GM19468 (cell line): ENCODE data around the gene PRR12.

Experiments used
- ATAC-seq: cut with Tn5 transposase; IDR thresholded peaks from one replicate; pipeline ENCODE4 v1.9.1; 2021; ENCODE audit warnings: mild to moderate bottlenecking, moderate library complexity, moderate number of reproducible peaks; ENCODE audit not compliant: unreplicated experiment; ENCODE audit errors: extremely low read depth

Gene PRR12

GRCh38 chr19:49559928-49560327 lies 31.1 kb upstream of the PRR12 start:
- no peak for ATAC-seq

GRCh38 chr19:49560358-49560900 lies 30.6 kb upstream of the PRR12 start:
- no peak for ATAC-seq

GRCh38 chr19:49564616-49565045 lies 26.4 kb upstream of the PRR12 start:
- no peak for ATAC-seq

- ATAC-seq: no peak
Measured at GRCh38 chr19:49565261-49565660, 25.7 kb upstream of the PRR12 start.

GRCh38 chr19:49566302-49566701 lies 24.7 kb upstream of the PRR12 start:
- no peak for ATAC-seq

GRCh38 chr19:49567861-49568441 lies 23.0 kb upstream of the PRR12 start:
- no peak for ATAC-seq

GRCh38 chr19:49570138-49570856 lies 20.7 kb upstream of the PRR12 start:
- ATAC-seq: no peak

- ATAC-seq: no peak
Measured at GRCh38 chr19:49570997-49571676, 19.8 kb upstream of the PRR12 start.

GRCh38 chr19:49573009-49573408 lies 18.0 kb upstream of the PRR12 start:
- no peak for ATAC-seq

- ATAC-seq: no peak
Measured at GRCh38 chr19:49573425-49573824, 17.6 kb upstream of the PRR12 start.

GRCh38 chr19:49574206-49574755 lies 16.7 kb upstream of the PRR12 start:
- no peak for ATAC-seq

- ATAC-seq: no peak
Measured at GRCh38 chr19:49579193-49579592, 11.8 kb upstream of the PRR12 start.

- ATAC-seq: no peak
Measured at GRCh38 chr19:49579947-49580263, 11.1 kb upstream of the PRR12 start.

- peak; percentile 58 for ATAC-seq
Measured at GRCh38 chr19:49580264-49581006, 10.5 kb upstream of the PRR12 start, which contains the start of gene NOSIP. NOSIP (minus strand) TSS chr19:49580556; CDS start chr19:49560691, 19,865 bp downstream.

- ATAC-seq: no peak
Measured at GRCh38 chr19:49581007-49581508, 9.9 kb upstream of the PRR12 start, which contains the start of gene PRRG2. PRRG2 (plus strand) TSS chr19:49581316; CDS start chr19:49583220, 1,904 bp downstream.

- ATAC-seq: no peak
Measured at GRCh38 chr19:49583239-49583638, 7.7 kb upstream of the PRR12 start.

- no peak for ATAC-seq
Measured at GRCh38 chr19:49585023-49585422, 6.0 kb upstream of the PRR12 start.

GRCh38 chr19:49587227-49587626 lies 3.8 kb upstream of the PRR12 start:
- ATAC-seq: no peak

GRCh38 chr19:49588365-49589122 lies 2.4 kb upstream of the PRR12 start:
- ATAC-seq: no peak
